Endothelial cell of umbilical vein (primary cell): ENCODE measurements around the gene POLA1. TPM values are rescaled to one million over a fixed set of nuclear protein-coding genes. Genes with fewer than 3 reads are reported as not detected.

Experiments
- BruUV-seq: library from RNA; stranded (reverse); fragments of 400-500 nt; replicated peaks from 2 replicates; lab custom pipeline; 2021; lab: Mats Ljungman, UMichigan
- CTCF ChIA-PET: fragments of 300-600, 350-600 bp; sonication (Branson Sonifier 250); formaldehyde crosslinking; loops from one replicate; lab custom pipeline; 2021; ENCODE audit warnings: antibody characterized with exemption, inconsistent platforms; lab: Charles Lee
- POLR2A ChIA-PET: fragments of 300-600, 350-600 bp; sonication (Branson Sonifier 250); formaldehyde crosslinking; loops from one replicate; lab custom pipeline; 2021; ENCODE audit warnings: antibody characterized with exemption, inconsistent platforms; lab: Charles Lee
- DNase-seq: peaks from one replicate; pipeline ENCODE4 v3.0.0-alpha.2; 2011; ENCODE audit warnings: low read depth, low spot score
- FAIRE-seq: peaks from 2 replicates; lab custom pipeline; 2011; peaks lifted over from hg19 to GRCh38; lab: Jason Lieb, UNC
- H2AFZ ChIP-seq: 2 replicates; pipeline ENCODE4 v1.6.0; 2012; ENCODE audit warnings: low read depth, low read length, control low read depth, inconsistent platforms
- H3K27ac ChIP-seq: 2 replicates; pipeline ENCODE4 v1.5.1; 2011; ENCODE audit warnings: low read depth, mild to moderate bottlenecking, control low read depth, low read length, moderate library complexity; ENCODE audit not compliant: insufficient read depth
- H3K27me3 ChIP-seq, 2 experiments: 2 replicates each; pipeline versions ENCODE4 v1.6.0 to v1.6.1; 2011; ENCODE audit warnings: low read length in 2 of 2, mixed read lengths in 1 of 2; ENCODE audit not compliant: control insufficient read depth in 2 of 2, insufficient read depth in 2 of 2
- H3K36me3 ChIP-seq, 2 experiments: 2 replicates in 1 of 2; 3 replicates in 1 of 2; pipeline ENCODE4 v1.5.1; 2011; ENCODE audit warnings: low read length in 2 of 2, mild to moderate bottlenecking in 1 of 2, moderate library complexity in 1 of 2; ENCODE audit not compliant: control insufficient read depth in 2 of 2, insufficient read depth in 2 of 2; ENCODE audit errors: extremely low read depth in 1 of 2
- H3K4me1 ChIP-seq: 3 replicates; pipeline ENCODE4 v1.5.1; 2011; ENCODE audit warnings: mild to moderate bottlenecking, low read length; ENCODE audit not compliant: control insufficient read depth, insufficient read depth; ENCODE audit errors: extremely low read depth
- H3K4me2 ChIP-seq: 2 replicates; pipeline ENCODE4 v1.6.1; 2011; ENCODE audit warnings: low read length, control low read depth, mixed read lengths; ENCODE audit not compliant: insufficient read depth
- H3K4me3 ChIP-seq, 3 experiments: fragments of 200-600 bp in 1 of 3; sonication (generic), shearing (Covaris generic) in 1 of 3; replicated peaks in 1 of 3; 2 replicates each; pipeline ENCODE4 v1.5.1; 2011 to 2016; ENCODE audit warnings: control low read depth in 3 of 3, low read length in 3 of 3, mild to moderate bottlenecking in 2 of 3, inconsistent platforms in 1 of 3, low read depth in 1 of 3, moderate library complexity in 1 of 3; ENCODE audit not compliant: insufficient read depth in 1 of 3
- H3K79me2 ChIP-seq: 2 replicates; pipeline ENCODE4 v1.6.0; 2012; ENCODE audit warnings: low read length, inconsistent platforms; ENCODE audit not compliant: control insufficient read depth, insufficient read depth
- H3K9ac ChIP-seq: replicated peaks from 2 replicates; pipeline ENCODE3; 2011; ENCODE audit warnings: low read length, control low read depth; ENCODE audit not compliant: insufficient read depth; ENCODE audit errors: extremely low read depth
- H3K9me1 ChIP-seq: replicated peaks from 3 replicates; pipeline ENCODE4 v1.6.0; 2011; ENCODE audit warnings: mild to moderate bottlenecking, low read length; ENCODE audit not compliant: control insufficient read depth, insufficient read depth; ENCODE audit errors: extremely low read depth
- H3K9me3 ChIP-seq: replicated peaks from 2 replicates; pipeline ENCODE4 v1.5.1; 2012; ENCODE audit warnings: low read length, inconsistent platforms; ENCODE audit not compliant: control insufficient read depth, insufficient read depth
- H4K20me1 ChIP-seq: replicated peaks from 2 replicates; pipeline ENCODE3; 2011; ENCODE audit warnings: mild to moderate bottlenecking, low read length; ENCODE audit not compliant: control insufficient read depth, insufficient read depth; ENCODE audit errors: extremely low read depth
- CTCF ChIP-seq, 2 donors: IDR thresholded peaks; 1 replicate in 1 of 2; 2 replicates in 1 of 2; pipeline ENCODE4 v1.5.1; 2011; ENCODE audit warnings: low read length in 2 of 2, mild to moderate bottlenecking in 2 of 2, moderate library complexity in 2 of 2, control low read depth in 1 of 2, inconsistent platforms in 1 of 2, low read depth in 1 of 2; ENCODE audit not compliant: insufficient read depth in 1 of 2; ENCODE audit errors: extremely low read depth in 1 of 2
- EZH2 ChIP-seq: IDR thresholded peaks from 2 replicates; pipeline ENCODE4 v1.6.1; 2012; ENCODE audit warnings: borderline replicate concordance, low read depth, mild to moderate bottlenecking, moderate library complexity, low read length, inconsistent platforms; ENCODE audit not compliant: severe bottlenecking
- FOS ChIP-seq: IDR thresholded peaks from 2 replicates; pipeline ENCODE4 v1.6.1; 2011; ENCODE audit warnings: mild to moderate bottlenecking, low read length, moderate library complexity, borderline replicate concordance; ENCODE audit not compliant: insufficient read depth
- MAX ChIP-seq: IDR thresholded peaks from 2 replicates; pipeline ENCODE4 v1.6.1; 2011; ENCODE audit not compliant: insufficient read depth, insufficient read length
- MYC ChIP-seq: IDR thresholded peaks from one replicate; pipeline ENCODE4 v1.6.1; 2011; ENCODE audit warnings: mild to moderate bottlenecking, low read depth, low read length
- POLR2A ChIP-seq: IDR thresholded peaks from 2 replicates; pipeline ENCODE4 v1.6.1; 2012; ENCODE audit warnings: low read depth, mild to moderate bottlenecking, control low read depth, low read length
- dilution Hi-C: fragments of 300-500 bp; cut with MboI; formaldehyde crosslinking; loops from one replicate; pipeline ENCODE4 v1.15.0; 2019; ENCODE audit warnings: low sequenced_read_pairs; ENCODE audit not compliant: extremely low pct_ligation_motif_present
- intact Hi-C: fragments of 100-400 bp; cut with micrococcal nuclease; formaldehyde crosslinking; loops from one replicate; pipeline ENCODE4 v1.10.0; 2022
- polyA plus RNA-seq, 4 experiments: library from polyadenylated mRNA; depleted of rRNA in 3 of 4; stranded (reverse) in 3 of 4; unstranded in 1 of 4; fragments of >200 nt; gene quantifications; 2 replicates each; pipeline versions ENCODE4 v1.2.1 to v1.2.3, GENCODE V29; 2011 to 2012; ENCODE audit warnings: missing spikeins in 1 of 4
- total RNA-seq: library from RNA; stranded (reverse); gene quantifications from 2 replicates; pipeline ENCODE4 v1.2.3, GENCODE V29; 2021

Gene POLA1
- total and polyA plus RNA-seq, 2 donors (not counting 3 experiments of a cell fraction or from before 2014, with no cell fraction given) = 1.8 to 18.6 TPM

GRCh38 chrX:24676403-24677024 is 17.2 kb upstream of the POLA1 start:
- Histone ChIP-seq H3K79me2 (no peaks in the 10 kb centered on the region), H4K20me1 (no peaks in the 10 kb centered on the region), H3K27ac (no peak overlapping the region), H3K36me3 (no peaks in the 10 kb centered on the region), H3K4me1 (no peaks in the 10 kb centered on the region), H3K4me2 (no peak overlapping the region), H3K9me3 (no peaks in the 10 kb centered on the region), H3K9ac (no peak overlapping the region), H3K27me3 (no peaks in the 10 kb centered on the region), H3K9me1 (no peaks in the 10 kb centered on the region), H2AFZ (no peak overlapping the region), H3K4me3 (no peak overlapping the region)
- BruUV-seq = no TSS peak
- intact Hi-C loops = no loop called here
- ChIA-PET POLR2A (no interaction called here), CTCF (interaction anchor here (0.6 to 1.6 kb wide), 10 partner anchors 11 to 474 kb away, joined by 3 to 5 read pairs (median 3); no protein-coding TSS in a partner anchor)
- TF ChIP-seq MAX (no peak), CTCF (IDR thresholded peaks at IDR 0.05; ENCODE audit: extremely low read depth in 1 of 2, insufficient read depth in 1 of 2, low read depth in 1 of 2, low read length in 2 of 2) (peak; percentile 25 to 26)
- DNase-seq (peak; percentile 1), FAIRE-seq (peak; percentile 87)
- dilution Hi-C loops = no loop called here

- H3K79me2 ChIP-seq = no peaks in the 10 kb centered on the region
- H3K4me1 ChIP-seq = no peaks in the 10 kb centered on the region
- ChIA-PET CTCF (no interaction called here), POLR2A (no interaction called here)
- no peak overlapping the region for H3K4me2 ChIP-seq
- no peak overlapping the region for H3K27ac ChIP-seq
- dilution Hi-C loops = no loop called here
- no peaks in the 10 kb centered on the region for H3K9me1 ChIP-seq
- BruUV-seq = no TSS peak
- intact Hi-C loops = no loop called here
- peaks cover 0 to 2% of the 10 kb centered on the region in 2 experiments for H3K27me3 ChIP-seq
- FAIRE-seq = no peak
- DNase-seq = no peak
- no peaks in the 10 kb centered on the region for H4K20me1 ChIP-seq
- TF ChIP-seq POLR2A (no peak), EZH2 (no peak), CTCF (IDR thresholded peaks at IDR 0.05; ENCODE audit: extremely low read depth in 1 of 2, insufficient read depth in 1 of 2, low read depth in 1 of 2, low read length in 2 of 2) (no peak), MYC (no peak), FOS (no peak)
- no peak overlapping the region for H2AFZ ChIP-seq
- no peaks in the 10 kb centered on the region for H3K36me3 ChIP-seq
- H3K4me3 ChIP-seq = no peak overlapping the region
- H3K9me3 ChIP-seq = no peaks in the 10 kb centered on the region
- H3K9ac ChIP-seq = no peak overlapping the region
Measured at GRCh38 chrX:24682739-24683432, 10.8 kb upstream of the POLA1 start.
